IMR-90 (cell line): ENCODE data around the gene RMND1. TPM values are rescaled to one million over a fixed set of nuclear protein-coding genes. Genes with fewer than 3 reads are reported as not detected.

Experiments used
- ATAC-seq: fragments of 200-7000 bp; cut with Tn5 transposase; 2 replicates; pipeline ENCODE4 v1.9.1; 2020; ENCODE audit warnings: low read depth, mild to moderate bottlenecking, moderate library complexity
- BruUV-seq: library from RNA; stranded (reverse); fragments of 400-500 nt; replicated peaks from 2 replicates; lab custom pipeline; 2021; lab: Mats Ljungman, UMichigan
- CTCF ChIA-PET: fragments of 300-600 bp; formaldehyde crosslinking; extraction: SDS; loops from one replicate; lab custom pipeline; 2021; ENCODE audit warnings: antibody characterized with exemption; lab: Yijun Ruan, JAX
- POLR2A ChIA-PET: fragments of 300-600 bp; sonication (Branson Sonifier 250); formaldehyde crosslinking; loops from one replicate; lab custom pipeline; 2022; ENCODE audit warnings: antibody characterized with exemption; ENCODE audit not compliant: unreplicated experiment; lab: Charles Lee
- DNase-seq: peaks from one replicate; pipeline ENCODE4 v3.0.0; 2013
- H2AFZ ChIP-seq: replicated peaks from 2 replicates; pipeline ENCODE3; 2013; ENCODE audit warnings: low read length, mild to moderate bottlenecking; ENCODE audit not compliant: poor library complexity
- H2AK5ac ChIP-seq: 2 replicates; pipeline ENCODE4 v1.6.1; 2013; ENCODE audit warnings: low read depth, low read length, inconsistent platforms
- H2AK9ac ChIP-seq: replicated peaks from 2 replicates; pipeline ENCODE3; 2013; ENCODE audit warnings: mild to moderate bottlenecking, low read depth, low read length, moderate library complexity; ENCODE audit not compliant: poor library complexity
- H2BK120ac ChIP-seq: 2 replicates; pipeline ENCODE4 v1.6.1; 2013; ENCODE audit warnings: low read depth, low read length, inconsistent platforms
- H2BK15ac ChIP-seq: 3 replicates; pipeline ENCODE4 v1.6.1; 2013; ENCODE audit warnings: low read depth, low read length, inconsistent platforms
- H2BK20ac ChIP-seq: 2 replicates; pipeline ENCODE4 v1.6.1; 2013; ENCODE audit warnings: low read depth, mild to moderate bottlenecking, inconsistent platforms, low read length, moderate library complexity
- H2BK5ac ChIP-seq: 2 replicates; pipeline ENCODE4 v1.6.1; 2013; ENCODE audit warnings: mild to moderate bottlenecking, low read depth, low read length, inconsistent platforms; ENCODE audit not compliant: poor library complexity, severe bottlenecking
- H3K14ac ChIP-seq: replicated peaks from 2 replicates; pipeline ENCODE4 v1.6.1; 2013; ENCODE audit warnings: low read depth, low read length, inconsistent platforms
- H3K18ac ChIP-seq: 2 replicates; pipeline ENCODE4 v1.6.1; 2013; ENCODE audit warnings: low read depth, low read length, control low read depth
- H3K23ac ChIP-seq: 2 replicates; pipeline ENCODE4 v1.6.1; 2013; ENCODE audit warnings: low read depth, low read length, inconsistent platforms
- H3K27ac ChIP-seq: 2 replicates; pipeline ENCODE4 v1.5.1; 2013; ENCODE audit warnings: mild to moderate bottlenecking, control low read depth, low read length; ENCODE audit not compliant: insufficient read depth
- H3K27me3 ChIP-seq: 2 replicates; pipeline ENCODE4 v1.6.1; 2013; ENCODE audit warnings: low read length; ENCODE audit not compliant: control insufficient read depth, insufficient read depth
- H3K36me3 ChIP-seq: 2 replicates; pipeline ENCODE4 v1.6.1; 2013; ENCODE audit warnings: low read length, mixed read lengths; ENCODE audit not compliant: control insufficient read depth, insufficient read depth
- H3K4ac ChIP-seq: 2 replicates; pipeline ENCODE4 v1.6.1; 2013; ENCODE audit warnings: low read depth, low read length, inconsistent platforms
- H3K4me1 ChIP-seq: 2 replicates; pipeline ENCODE4 v1.6.1; 2013; ENCODE audit warnings: low read length, mixed read lengths; ENCODE audit not compliant: control insufficient read depth, insufficient read depth
- H3K4me2 ChIP-seq: 2 replicates; pipeline ENCODE4 v1.6.1; 2013; ENCODE audit warnings: low read depth, mild to moderate bottlenecking, control low read depth, low read length, moderate library complexity
- H3K4me3 ChIP-seq: 2 replicates; pipeline ENCODE4 v1.5.1; 2013; ENCODE audit warnings: low read depth, mild to moderate bottlenecking, control low read depth, low read length, moderate library complexity; ENCODE audit not compliant: insufficient read depth
- H3K56ac ChIP-seq: 2 replicates; pipeline ENCODE4 v1.6.1; 2013; ENCODE audit warnings: low read length, inconsistent platforms; ENCODE audit not compliant: insufficient read depth; ENCODE audit errors: extremely low read depth
- H3K79me1 ChIP-seq, 2 experiments: 2 replicates each; pipeline ENCODE4 v1.6.1; 2013; ENCODE audit warnings: low read length in 2 of 2, inconsistent platforms in 1 of 2, low read depth in 1 of 2
- H3K9ac ChIP-seq: 2 replicates; pipeline ENCODE4 v1.6.1; 2013; ENCODE audit warnings: low read depth, low read length, control low read depth
- H3K9me1 ChIP-seq: 2 replicates; pipeline ENCODE4 v1.6.1; 2013; ENCODE audit warnings: low read length, inconsistent platforms; ENCODE audit not compliant: insufficient read depth
- H3K9me3 ChIP-seq: 2 replicates; pipeline ENCODE4 v1.6.1; 2013; ENCODE audit warnings: low read length; ENCODE audit not compliant: control insufficient read depth, insufficient read depth
- H4K20me1 ChIP-seq: 2 replicates; pipeline ENCODE4 v1.6.1; 2013; ENCODE audit warnings: low read length, inconsistent platforms; ENCODE audit not compliant: insufficient read depth
- H4K5ac ChIP-seq: 2 replicates; pipeline ENCODE4 v1.6.1; 2013; ENCODE audit warnings: mild to moderate bottlenecking, low read depth, low read length, control low read depth
- H4K8ac ChIP-seq, 2 experiments: 2 replicates each; pipeline ENCODE4 v1.6.1; 2013; ENCODE audit warnings: low read depth in 2 of 2, low read length in 2 of 2, control low read depth in 1 of 2, inconsistent platforms in 1 of 2
- H4K91ac ChIP-seq: 2 replicates; pipeline ENCODE4 v1.6.1; 2013; ENCODE audit warnings: low read depth, low read length, inconsistent platforms; ENCODE audit not compliant: insufficient read depth
- ELK1 ChIP-seq: fragments of 150-350 bp; IDR thresholded peaks from 2 replicates; pipeline ENCODE4 v1.6.1; 2016; ENCODE audit warnings: low read depth, mild to moderate bottlenecking, low read length, moderate library complexity, borderline replicate concordance
- FOS ChIP-seq: fragments of 150-350 bp; IDR thresholded peaks from 2 replicates; pipeline ENCODE4 v1.6.1; 2016; ENCODE audit warnings: low read depth, low read length
- MAFK ChIP-seq: IDR thresholded peaks from 2 replicates; pipeline ENCODE4 v1.6.1; 2012; ENCODE audit warnings: low read depth, low read length, improper control_type of control experiment
- MAZ ChIP-seq: IDR thresholded peaks from 2 replicates; pipeline ENCODE4 v1.6.1; 2012; ENCODE audit warnings: low read depth, mild to moderate bottlenecking, low read length, improper control_type of control experiment, moderate library complexity, borderline replicate concordance
- MXI1 ChIP-seq: IDR thresholded peaks from 2 replicates; pipeline ENCODE4 v1.6.1; 2012; ENCODE audit warnings: low read depth, mild to moderate bottlenecking, low read length, moderate library complexity, borderline replicate concordance
- POLR2A ChIP-seq: IDR thresholded peaks from 2 replicates; pipeline ENCODE4 v1.6.1; 2012; ENCODE audit warnings: mild to moderate bottlenecking, low read depth, low read length
- RCOR1 ChIP-seq: IDR thresholded peaks from 2 replicates; pipeline ENCODE4 v1.6.1; 2012; ENCODE audit warnings: mild to moderate bottlenecking, low read length, improper control_type of control experiment; ENCODE audit not compliant: insufficient replicate concordance
- SMC3 ChIP-seq: fragments of 150-350 bp; IDR thresholded peaks from 2 replicates; pipeline ENCODE4 v1.6.1; 2016; ENCODE audit warnings: low read depth, mild to moderate bottlenecking, antibody characterized with exemption, low read length, moderate library complexity
- USF2 ChIP-seq: fragments of 150-350 bp; IDR thresholded peaks from 2 replicates; pipeline ENCODE4 v1.6.1; 2017; ENCODE audit warnings: mild to moderate bottlenecking, antibody characterized with exemption, low read length, low read depth
- WGBS, 2 experiments: methylation state at CpG; one replicate each; pipeline versions ENCODE4 v1.1.5 to v1.1.7; 2013; ENCODE audit warnings: missing lambda C conversion rate in 2 of 2; ENCODE audit not compliant: insufficient read length in 1 of 2; ENCODE audit errors: extremely low coverage in 2 of 2; 5-methylcytosine and 5-hydroxymethylcytosine counted together
- dilution Hi-C: fragments of 300-500 bp; cut with HindIII; formaldehyde crosslinking; loops from one replicate; pipeline ENCODE4 v1.14.3; 2018; ENCODE audit warnings: low sequenced_read_pairs; ENCODE audit not compliant: unreplicated experiment
- in situ Hi-C: fragments of 300-500 bp; cut with MboI; formaldehyde crosslinking; loops from 3 replicates; pipeline ENCODE4 v1.14.3; 2019; ENCODE audit warnings: low sequenced_read_pairs, inconsistent platforms, mixed read lengths
- intact Hi-C: fragments of 100-400 bp; cut with micrococcal nuclease; formaldehyde crosslinking; loops from 2 replicates; pipeline ENCODE4 v1.10.0; 2022
- polyA plus RNA-seq, 3 experiments: library from polyadenylated mRNA; depleted of rRNA; stranded (reverse); fragments of >200 nt; gene quantifications; 2 replicates each; pipeline ENCODE4 v1.2.3, GENCODE V29; 2012; ENCODE audit warnings: low replicate concordance in 1 of 3
- total RNA-seq: library from RNA; depleted of rRNA; stranded (reverse); fragments of >200 nt; gene quantifications from 2 replicates; pipeline ENCODE4 v1.2.3, GENCODE V29; 2012

The RMND1 gene
- total and polyA plus RNA-seq, 2 of the 4 experiments (the other 2 are of a cell fraction) = 13.1 to 24.6 TPM

GRCh38 chr6:151402228-151402627 is 49.7 kb downstream of the RMND1 start:
- Histone ChIP-seq H3K4me3 (no peak overlapping the region), H2AK5ac (no peak overlapping the region), H4K91ac (no peak overlapping the region), H3K9me1 (peaks cover 5% of the 10 kb centered on the region; the same call in 1 of the 2 replicates), H3K9ac (no peak overlapping the region), H4K5ac (no peak overlapping the region), H2BK20ac (no peak overlapping the region), H3K27me3 (no peaks in the 10 kb centered on the region), H3K79me1 (peaks cover 12 to 64% of the 10 kb centered on the region in 2 experiments), H3K56ac (no peak overlapping the region), H3K18ac (no peak overlapping the region), H3K9me3 (no peaks in the 10 kb centered on the region), H2AFZ (no peak overlapping the region), H3K14ac (no peak overlapping the region), H2AK9ac (no peak overlapping the region), H3K4me2 (no peak overlapping the region), H2BK5ac (no peak overlapping the region), H4K8ac (no peak overlapping the region), H2BK15ac (no peak overlapping the region), H3K27ac (no peak overlapping the region), H4K20me1 (peaks cover 58% of the 10 kb centered on the region), H2BK120ac (no peak overlapping the region), H3K23ac (no peak overlapping the region), H3K4ac (no peak overlapping the region), H3K36me3 (peaks cover 21% of the 10 kb centered on the region), H3K4me1 (peaks cover 4% of the 10 kb centered on the region; the same call in 1 of the 2 replicates)
- POLR2A ChIA-PET = no interaction called here
- intact Hi-C loops (no loop called here), dilution Hi-C loops (no loop called here), in situ Hi-C loops (no loop called here)
- ATAC-seq (no peak), DNase-seq (no peak)
- TF ChIP-seq MAFK = no peak
- TF ChIP-seq POLR2A = no peak
- no peak for TF ChIP-seq ELK1
- TF ChIP-seq MAZ = no peak
- no peak for TF ChIP-seq MXI1
- no peak for TF ChIP-seq SMC3
- no peak for TF ChIP-seq USF2
- no peak for TF ChIP-seq RCOR1
- no peak for TF ChIP-seq FOS
- no CpG with 5 or more reads among the region's 1 CpG for WGBS, 2 experiments
- no TSS peak for BruUV-seq
- CTCF ChIA-PET = no interaction called here
